Activated CD4-positive, alpha-beta T cell treated with anti-CD3 and anti-CD28 coated beads, Interleukin-2, amount 50 U/mL, for 4 hours (primary cell): ENCODE data around the gene KBTBD7.

Experiments used
- DNase-seq, 2 experiments: peaks; one replicate each; pipeline ENCODE4 v3.0.0-alpha.2; 2020

The KBTBD7 gene, protein sequence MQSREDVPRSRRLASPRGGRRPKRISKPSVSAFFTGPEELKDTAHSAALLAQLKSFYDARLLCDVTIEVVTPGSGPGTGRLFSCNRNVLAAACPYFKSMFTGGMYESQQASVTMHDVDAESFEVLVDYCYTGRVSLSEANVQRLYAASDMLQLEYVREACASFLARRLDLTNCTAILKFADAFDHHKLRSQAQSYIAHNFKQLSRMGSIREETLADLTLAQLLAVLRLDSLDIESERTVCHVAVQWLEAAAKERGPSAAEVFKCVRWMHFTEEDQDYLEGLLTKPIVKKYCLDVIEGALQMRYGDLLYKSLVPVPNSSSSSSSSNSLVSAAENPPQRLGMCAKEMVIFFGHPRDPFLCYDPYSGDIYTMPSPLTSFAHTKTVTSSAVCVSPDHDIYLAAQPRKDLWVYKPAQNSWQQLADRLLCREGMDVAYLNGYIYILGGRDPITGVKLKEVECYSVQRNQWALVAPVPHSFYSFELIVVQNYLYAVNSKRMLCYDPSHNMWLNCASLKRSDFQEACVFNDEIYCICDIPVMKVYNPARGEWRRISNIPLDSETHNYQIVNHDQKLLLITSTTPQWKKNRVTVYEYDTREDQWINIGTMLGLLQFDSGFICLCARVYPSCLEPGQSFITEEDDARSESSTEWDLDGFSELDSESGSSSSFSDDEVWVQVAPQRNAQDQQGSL

DNA sequence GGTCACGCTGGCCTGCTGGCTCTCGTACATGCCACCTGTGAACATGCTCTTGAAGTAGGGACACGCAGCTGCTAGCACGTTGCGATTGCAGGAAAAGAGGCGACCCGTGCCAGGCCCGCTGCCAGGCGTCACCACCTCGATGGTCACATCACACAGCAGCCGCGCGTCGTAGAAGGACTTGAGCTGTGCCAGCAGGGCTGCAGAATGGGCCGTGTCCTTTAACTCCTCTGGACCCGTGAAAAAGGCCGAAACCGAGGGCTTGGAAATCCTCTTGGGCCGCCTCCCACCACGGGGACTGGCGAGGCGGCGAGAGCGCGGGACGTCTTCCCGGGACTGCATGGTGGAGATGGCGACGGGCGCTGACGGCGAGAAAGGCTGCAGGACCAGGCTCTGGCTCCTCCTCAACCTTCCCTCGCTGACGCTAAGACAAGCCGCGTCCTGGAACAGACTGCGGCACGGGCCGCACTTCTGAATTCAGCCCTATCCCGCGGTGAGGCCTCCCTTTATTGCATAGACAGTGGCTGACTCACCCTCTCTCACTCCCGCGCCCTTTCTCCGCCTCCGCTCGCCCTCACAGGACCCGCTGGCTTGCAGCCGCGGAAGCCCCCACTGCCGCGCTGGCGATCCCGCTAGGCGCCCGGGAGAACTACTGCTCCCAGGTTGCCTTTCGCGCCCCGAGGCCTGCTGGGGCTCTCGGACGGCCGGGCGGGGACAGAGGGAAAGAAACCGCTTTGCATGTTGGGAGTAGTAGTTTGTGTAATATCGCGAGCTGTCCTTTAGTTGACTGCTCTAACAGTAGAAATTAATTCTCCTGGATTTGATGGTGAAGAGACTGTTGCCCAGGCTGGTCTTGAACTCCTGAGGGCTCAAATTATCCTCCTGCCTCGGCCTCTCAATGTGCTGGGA lies at the start of gene KBTBD7:
Gene KBTBD7, minus strand, starts transcription at position 651 of the 906 bp plus-strand sequence. Its CDS starts 312 bp downstream, at position 339.
- DNase-seq = peak; percentile 91 to 92

GRCh38 chr13:41241626-41242025 lies 47.3 kb upstream of the KBTBD7 start:
- no peak for DNase-seq

DNA sequence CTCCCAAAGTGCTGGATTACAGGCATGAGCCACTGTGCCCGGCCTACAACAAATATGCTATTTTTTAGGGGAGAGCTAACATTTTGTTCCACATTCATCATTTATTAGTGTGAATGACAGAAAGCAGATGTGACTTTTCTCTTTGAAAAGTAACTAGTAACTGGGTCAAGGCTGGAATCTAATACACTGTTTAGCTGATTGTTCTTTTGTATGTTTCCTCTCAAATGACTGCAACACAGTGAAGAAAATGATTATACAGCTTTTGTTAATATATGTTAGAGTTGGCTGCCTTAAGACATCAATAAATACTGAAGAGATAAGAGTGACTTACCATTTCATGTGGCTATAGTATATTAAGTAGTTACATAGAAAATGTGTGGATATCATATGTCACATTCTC lies 42.0 kb upstream of the KBTBD7 start:
- no peak for DNase-seq

- DNase-seq = no peak
These were observed 38.5 kb upstream of the KBTBD7 start for GRCh38 chr13:41232578-41233480.

GRCh38 chr13:41231786-41232185 lies 37.4 kb upstream of the KBTBD7 start:
- DNase-seq = no peak

DNA sequence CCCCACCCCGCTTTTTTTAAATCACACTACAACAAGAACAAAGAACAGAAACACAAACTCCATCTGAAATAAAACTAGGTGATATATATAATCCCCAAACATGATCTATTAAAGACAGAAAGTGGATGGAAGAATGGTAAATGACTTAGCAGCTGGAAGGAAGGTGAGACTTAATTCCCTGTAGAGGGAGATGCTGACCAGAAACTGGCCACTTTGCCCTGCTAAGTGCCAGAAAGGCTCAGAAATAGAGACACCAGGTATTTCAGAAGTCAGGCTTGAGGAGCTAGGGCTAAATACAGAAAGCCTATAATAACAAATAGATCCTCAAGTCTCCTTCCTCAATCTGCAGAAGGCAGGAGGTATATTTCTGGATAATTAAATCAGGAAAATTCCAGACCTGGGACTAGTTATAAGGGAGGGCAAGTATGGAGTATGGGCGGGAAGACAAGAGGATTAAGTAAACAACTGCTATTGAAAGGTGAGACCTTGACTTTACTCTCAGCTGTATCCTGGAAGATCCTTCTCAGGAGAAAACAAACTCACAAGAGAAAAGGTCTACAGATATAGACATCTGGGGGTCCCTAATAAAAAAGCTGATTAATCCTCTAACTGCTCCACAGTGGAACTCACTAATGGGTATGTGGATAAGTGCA lies 36.8 kb upstream of the KBTBD7 start:
- no peak for DNase-seq

GRCh38 chr13:41229356-41229755 lies 35.0 kb upstream of the KBTBD7 start:
- DNase-seq = no peak

- no peak for DNase-seq
These were observed 30.0 kb upstream of the KBTBD7 start for GRCh38 chr13:41224113-41225110.

DNA sequence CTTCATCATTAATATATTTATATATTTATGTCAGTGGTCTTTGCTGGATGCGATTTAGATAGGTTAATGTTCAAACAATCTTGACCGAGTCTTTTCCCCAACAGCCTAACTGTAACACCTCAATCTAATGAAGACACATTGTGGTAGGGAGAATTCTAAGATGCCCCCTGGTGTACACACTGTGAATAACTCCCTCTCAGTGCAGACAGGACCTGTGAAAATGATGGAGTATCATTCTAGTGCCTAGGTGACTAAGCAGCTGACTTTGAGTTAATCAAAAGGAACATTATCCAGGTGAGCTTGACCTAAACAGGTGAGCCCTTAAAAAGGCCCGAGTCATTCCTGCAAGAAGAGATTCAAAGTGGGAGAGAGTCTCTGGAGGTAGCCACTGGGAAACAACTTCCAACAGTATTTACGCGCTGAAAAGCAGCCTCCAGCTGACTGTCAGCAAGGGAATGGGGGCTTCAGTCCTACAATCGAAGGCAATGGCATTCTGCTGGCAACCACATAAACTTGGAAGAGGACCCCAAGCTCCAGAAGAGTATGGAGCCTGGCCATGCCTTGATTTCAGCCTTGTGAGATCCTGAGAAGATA lies 28.0 kb upstream of the KBTBD7 start:
- DNase-seq = peak; percentile 40 to 53

GRCh38 chr13:41220401-41220800 lies 26.0 kb upstream of the KBTBD7 start:
- no peak for DNase-seq

- no peak for DNase-seq
These were observed 21.8 kb upstream of the KBTBD7 start for GRCh38 chr13:41216160-41216559.

GRCh38 chr13:41213919-41214318 lies 19.6 kb upstream of the KBTBD7 start:
- no peak for DNase-seq

DNA sequence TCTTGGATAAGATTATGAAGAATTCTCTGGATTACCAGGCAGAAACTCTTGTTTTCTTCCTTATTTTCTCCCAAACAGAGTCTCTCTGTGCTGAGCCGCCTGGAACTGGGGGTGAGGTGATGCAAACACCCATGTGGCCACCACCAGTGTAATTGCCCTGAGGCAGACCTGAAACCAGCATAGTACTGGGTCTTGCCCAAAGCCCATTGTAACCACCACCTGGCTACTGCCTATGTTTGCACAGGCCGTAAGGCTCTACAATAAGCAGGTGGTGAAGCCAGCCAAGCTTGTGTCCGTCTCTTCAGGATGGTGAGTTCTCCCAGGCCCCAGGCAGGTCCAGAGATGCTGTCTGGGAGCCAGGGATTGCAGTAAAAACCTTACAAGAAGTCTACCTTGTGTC lies 18.9 kb upstream of the KBTBD7 start:
- DNase-seq = no peak

DNA sequence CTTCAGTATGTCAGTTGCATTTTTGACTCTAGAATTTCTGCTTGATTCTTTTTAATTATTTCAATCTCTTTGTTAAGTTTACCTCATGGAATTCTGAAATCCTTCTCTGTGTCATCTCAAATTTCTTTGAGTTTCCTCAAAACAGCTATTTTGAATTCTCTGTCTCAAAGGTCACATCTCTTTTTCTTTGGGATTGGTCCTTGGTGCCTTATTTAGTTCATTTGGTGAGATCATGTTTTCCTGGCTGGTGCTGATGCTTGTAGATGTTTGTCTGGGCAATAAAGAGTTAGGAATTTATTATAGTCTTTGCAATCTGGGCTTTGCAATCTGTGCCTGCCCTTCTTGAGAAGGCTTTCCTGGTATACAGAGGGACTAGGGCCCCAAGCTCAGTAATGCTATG lies 18.5 kb upstream of the KBTBD7 start:
- no peak for DNase-seq

- no peak for DNase-seq
These were observed 16.7 kb upstream of the KBTBD7 start for GRCh38 chr13:41211062-41211461.

- DNase-seq = no peak
These were observed 12.1 kb upstream of the KBTBD7 start for GRCh38 chr13:41206467-41206866.

DNA sequence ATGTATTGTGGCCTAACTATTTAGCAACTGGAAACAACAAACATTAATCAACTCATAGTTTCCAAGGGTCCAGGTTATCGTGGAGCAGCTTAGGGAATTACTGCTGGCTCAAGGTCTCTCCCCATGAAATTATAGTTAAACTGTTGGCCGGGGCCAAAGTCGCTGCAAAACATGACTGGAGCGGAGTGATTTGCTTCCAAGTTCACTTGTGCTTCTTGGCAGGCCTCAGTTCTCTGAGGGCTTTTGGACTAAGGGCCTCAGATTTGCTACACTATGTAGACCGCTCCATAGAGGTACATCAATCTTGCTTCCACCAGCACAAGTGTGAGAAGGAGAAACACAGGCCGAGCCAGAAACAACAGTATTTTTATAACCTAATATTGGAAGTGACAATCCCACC lies 9.4 kb upstream of the KBTBD7 start:
- DNase-seq = no peak

GRCh38 chr13:41200126-41200525 lies 5.8 kb upstream of the KBTBD7 start:
- DNase-seq = no peak

GRCh38 chr13:41199526-41199925 lies 5.2 kb upstream of the KBTBD7 start:
- no peak for DNase-seq

- DNase-seq = no peak
These were observed 4.7 kb upstream of the KBTBD7 start for GRCh38 chr13:41199079-41199478.
